Lower lobe of right lung (tissue), 2 donors: Measurements from ENCODE around the gene STK35. TPM values are rescaled to one million over a fixed set of nuclear protein-coding genes. Genes with fewer than 3 reads are reported as not detected.

Source experiments
- ATAC-seq, 2 donors: fragments of 200-7000 bp; cut with Tn5 transposase; one replicate each; pipeline ENCODE4 v1.9.1; 2020 to 2022; ENCODE audit warnings: mild to moderate bottlenecking in 2 of 2, moderate library complexity in 2 of 2
- DNase-seq: peaks from one replicate; pipeline ENCODE4 v3.0.0-alpha.2; 2020
- H3K27ac ChIP-seq: fragments of 200-600 bp; one replicate; pipeline ENCODE4 v1.8.0; 2022
- H3K27me3 ChIP-seq: fragments of 200-600 bp; one replicate; pipeline ENCODE4 v1.8.0; 2022; ENCODE audit warnings: low read depth
- H3K36me3 ChIP-seq: fragments of 200-600 bp; one replicate; pipeline ENCODE4 v1.8.0; 2022; ENCODE audit warnings: mild to moderate bottlenecking
- H3K4me1 ChIP-seq: fragments of 200-600 bp; one replicate; pipeline ENCODE4 v1.8.0; 2022
- H3K4me3 ChIP-seq: fragments of 200-600 bp; one replicate; pipeline ENCODE4 v1.8.0; 2022; ENCODE audit warnings: mild to moderate bottlenecking
- H3K9me3 ChIP-seq: fragments of 200-600 bp; one replicate; pipeline ENCODE4 v1.8.0; 2022
- intact Hi-C: fragments of 100-400 bp; cut with DNase I; formaldehyde crosslinking; loops from one replicate; pipeline ENCODE4 v1.11.0; 2022
- total RNA-seq: library from RNA; stranded (reverse); fragmentation: NEBNext Ultra II Directional; extraction: Animal tissue kit (Norgen Biotek cat#: 25700); gene quantifications from one replicate; pipeline ENCODE4 v1.2.1, GENCODE V29; 2021
- TF ChIP-seq, protein P1 (sequence below): fragments of 200-600 bp; IDR thresholded peaks from one replicate; pipeline ENCODE4 v1.8.0; 2022; ENCODE audit warnings: antibody characterized with exemption, mild to moderate bottlenecking
- donor health status: DM: no; HTN: yes; CAD: no; lungs with severe emphysema.

The STK35 gene
- total RNA-seq, 1 donor from 2014 or later, result 13.9 TPM

DNA sequence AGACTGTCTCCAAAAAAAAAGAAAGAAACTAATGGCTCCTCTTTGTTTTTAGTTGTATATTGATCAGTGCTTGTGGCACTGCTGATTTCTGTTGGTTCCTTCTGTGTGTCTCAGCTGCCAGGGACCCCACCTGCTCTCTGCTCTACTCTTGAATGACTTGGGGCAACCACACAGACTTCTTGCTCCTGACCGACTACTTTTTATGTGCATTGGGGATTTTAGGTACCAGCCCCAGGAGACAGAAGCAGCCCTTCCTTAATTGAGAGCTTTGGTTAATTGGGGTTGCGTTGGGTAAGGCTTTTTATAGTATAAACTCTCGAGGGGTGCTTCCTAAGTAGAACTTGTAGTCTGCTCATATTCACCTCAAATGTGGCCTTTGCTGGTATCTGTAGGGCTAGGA lies 6.9 kb downstream of the STK35 start:
- Histone ChIP-seq H3K27me3 (no peaks in the 10 kb centered on the region), H3K9me3 (no peaks in the 10 kb centered on the region), H3K4me3 (no peak overlapping the region), H3K36me3 (peaks cover 8% of the 10 kb centered on the region), H3K27ac (no peak overlapping the region), H3K4me1 (peaks cover 86% of the 10 kb centered on the region)
- intact Hi-C loops, result no loop called here
- ATAC-seq (no peak), DNase-seq (no peak)
- TF ChIP-seq, protein P1, sequence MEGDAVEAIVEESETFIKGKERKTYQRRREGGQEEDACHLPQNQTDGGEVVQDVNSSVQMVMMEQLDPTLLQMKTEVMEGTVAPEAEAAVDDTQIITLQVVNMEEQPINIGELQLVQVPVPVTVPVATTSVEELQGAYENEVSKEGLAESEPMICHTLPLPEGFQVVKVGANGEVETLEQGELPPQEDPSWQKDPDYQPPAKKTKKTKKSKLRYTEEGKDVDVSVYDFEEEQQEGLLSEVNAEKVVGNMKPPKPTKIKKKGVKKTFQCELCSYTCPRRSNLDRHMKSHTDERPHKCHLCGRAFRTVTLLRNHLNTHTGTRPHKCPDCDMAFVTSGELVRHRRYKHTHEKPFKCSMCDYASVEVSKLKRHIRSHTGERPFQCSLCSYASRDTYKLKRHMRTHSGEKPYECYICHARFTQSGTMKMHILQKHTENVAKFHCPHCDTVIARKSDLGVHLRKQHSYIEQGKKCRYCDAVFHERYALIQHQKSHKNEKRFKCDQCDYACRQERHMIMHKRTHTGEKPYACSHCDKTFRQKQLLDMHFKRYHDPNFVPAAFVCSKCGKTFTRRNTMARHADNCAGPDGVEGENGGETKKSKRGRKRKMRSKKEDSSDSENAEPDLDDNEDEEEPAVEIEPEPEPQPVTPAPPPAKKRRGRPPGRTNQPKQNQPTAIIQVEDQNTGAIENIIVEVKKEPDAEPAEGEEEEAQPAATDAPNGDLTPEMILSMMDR, result no peak

DNA sequence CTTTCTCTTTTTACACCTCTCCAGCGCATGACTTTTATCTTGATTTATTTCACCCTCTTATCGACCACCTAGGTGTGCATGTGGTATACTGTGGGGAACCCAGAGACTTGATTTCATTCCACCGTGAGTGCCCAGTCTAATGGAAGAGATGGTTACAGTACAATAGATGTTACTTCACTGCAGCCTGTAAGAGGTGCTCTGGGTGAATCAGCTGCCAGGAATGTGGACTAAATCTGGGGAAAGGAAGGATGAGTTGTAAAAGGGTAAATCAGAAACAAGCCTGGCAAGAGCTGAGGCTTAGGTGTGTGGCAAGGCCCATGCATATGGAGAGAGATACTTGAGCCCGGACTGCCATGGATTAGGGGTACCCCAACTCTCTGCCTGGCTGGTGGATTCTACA lies 7.4 kb downstream of the STK35 start:
- intact Hi-C loops, result no loop called here
- no peak for DNase-seq
- Histone ChIP-seq H3K4me1 (peaks cover 86% of the 10 kb centered on the region), H3K27me3 (no peaks in the 10 kb centered on the region), H3K36me3 (peaks cover 8% of the 10 kb centered on the region), H3K27ac (peak overlapping the region; percentile 18), H3K9me3 (no peaks in the 10 kb centered on the region), H3K4me3 (no peak overlapping the region)
- ATAC-seq, result peak in 1 of 2 donors; percentile 32
- TF ChIP-seq, protein P1, result no peak

DNA sequence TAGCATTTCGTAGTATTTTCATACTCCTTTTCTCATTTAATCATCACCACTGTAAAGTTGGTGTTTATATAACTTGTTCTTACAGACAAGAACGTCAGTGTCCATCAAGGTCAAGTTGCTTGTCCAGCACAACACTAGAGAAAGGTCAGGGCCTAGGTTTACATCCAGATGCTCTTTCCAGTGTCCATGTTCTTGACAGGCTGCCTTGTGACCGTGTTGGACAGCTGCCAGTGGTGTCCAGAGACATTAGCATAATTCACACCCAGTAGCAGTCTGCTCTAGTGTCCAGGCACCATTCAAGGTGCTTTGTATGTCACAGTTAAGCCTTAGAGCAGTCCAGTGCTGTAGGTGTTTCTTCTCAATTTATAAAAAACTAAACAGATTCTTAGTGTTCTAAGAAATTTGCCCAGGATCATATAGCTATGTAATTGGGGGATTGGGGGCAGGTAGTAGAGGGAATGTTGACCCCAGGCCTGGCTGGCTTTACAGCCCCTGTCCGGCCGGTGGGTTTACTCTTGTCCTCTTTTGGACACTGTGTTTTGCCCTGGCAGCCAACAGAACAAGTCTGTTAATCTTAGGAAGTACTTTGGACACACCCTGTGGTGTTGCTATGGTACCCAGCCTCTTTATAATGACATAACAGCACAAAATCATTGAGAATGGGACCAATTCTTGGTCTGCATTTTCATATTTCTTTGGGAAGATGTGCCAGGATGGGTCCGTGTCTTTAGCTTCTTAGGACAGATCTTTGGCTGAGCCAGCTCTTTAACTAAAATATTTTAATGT lies 8.0 kb downstream of the STK35 start:
- intact Hi-C loops, result no loop called here
- DNase-seq (no peak), ATAC-seq (peak; percentile 52 to 65)
- no peaks in the 10 kb centered on the region for H3K27me3 ChIP-seq
- H3K4me1 ChIP-seq, result peaks cover 86% of the 10 kb centered on the region
- H3K36me3 ChIP-seq, result peaks cover 8% of the 10 kb centered on the region
- no peaks in the 10 kb centered on the region for H3K9me3 ChIP-seq
- no peak overlapping the region for H3K4me3 ChIP-seq
- H3K27ac ChIP-seq, result peak overlapping the region; percentile 18
- TF ChIP-seq, protein P1, result no peak

DNA sequence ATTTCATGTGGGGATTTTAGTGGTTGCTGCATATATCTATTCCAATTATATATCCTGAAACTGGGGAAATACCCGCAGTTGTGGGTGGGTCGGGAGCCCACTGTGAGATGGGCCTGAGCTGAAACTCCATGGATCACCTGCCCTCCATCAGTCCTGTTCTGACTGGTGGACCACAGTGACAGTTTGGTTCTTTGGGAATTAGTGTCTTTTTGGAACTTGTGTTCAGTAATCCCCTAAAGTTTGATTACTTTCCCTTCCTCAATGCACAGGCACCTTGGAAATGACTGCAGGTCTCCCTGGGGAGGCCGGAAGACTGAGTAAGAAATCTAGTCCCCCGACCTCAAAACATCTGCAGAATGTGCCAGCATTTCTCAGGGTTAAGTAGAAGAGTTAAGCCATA lies 11.3 kb downstream of the STK35 start:
- H3K36me3 ChIP-seq, result peaks cover 15% of the 10 kb centered on the region
- no peak for DNase-seq
- intact Hi-C loops, result no loop called here
- no peak for ATAC-seq
- H3K27ac ChIP-seq, result no peak overlapping the region
- H3K4me3 ChIP-seq, result no peak overlapping the region
- TF ChIP-seq, protein P1, result no peak
- no peaks in the 10 kb centered on the region for H3K27me3 ChIP-seq
- H3K4me1 ChIP-seq, result peaks cover 81% of the 10 kb centered on the region
- no peaks in the 10 kb centered on the region for H3K9me3 ChIP-seq

DNA sequence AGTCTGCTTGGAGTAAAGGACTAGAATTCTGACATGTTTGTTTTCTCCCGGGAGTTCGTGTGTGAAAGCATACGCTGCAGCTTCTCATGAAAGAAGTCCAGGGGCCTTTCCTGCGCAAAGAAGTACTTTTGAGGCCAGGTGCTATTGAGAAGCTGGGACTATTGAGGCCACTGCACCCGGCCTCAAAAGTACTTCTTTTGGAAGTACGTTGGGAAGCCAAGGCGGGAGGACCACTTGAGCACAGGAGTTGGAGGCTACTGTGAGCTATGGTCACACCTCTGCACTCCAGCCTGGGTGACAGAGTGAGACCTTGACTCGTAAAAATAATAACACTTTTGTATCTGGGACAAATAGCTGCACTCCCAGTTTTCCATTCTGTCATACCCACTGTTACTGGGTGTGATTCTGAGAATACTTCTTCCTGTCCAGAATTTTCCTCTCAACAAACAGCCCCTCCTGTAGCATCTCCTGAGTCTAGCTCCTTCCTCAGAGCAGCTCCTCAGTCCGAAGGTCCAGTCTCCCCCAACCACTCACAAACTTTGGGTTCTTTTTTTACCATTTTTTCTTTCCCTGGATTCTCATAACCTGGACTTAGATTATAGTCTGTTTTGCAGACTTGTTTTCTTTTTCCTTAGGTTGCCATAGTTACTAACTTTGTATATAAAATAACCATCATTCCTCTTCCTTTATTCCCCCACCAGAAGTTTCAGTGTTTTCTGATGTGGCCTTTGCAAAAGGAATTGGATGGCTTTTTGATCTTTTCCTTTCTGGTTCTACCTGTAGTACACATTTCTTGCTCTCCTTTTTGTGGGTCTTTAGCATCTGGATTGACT lies 12.7 kb downstream of the STK35 start:
- peaks cover 80% of the 10 kb centered on the region for H3K4me1 ChIP-seq
- peaks cover 24% of the 10 kb centered on the region for H3K36me3 ChIP-seq
- no peak for ATAC-seq
- H3K9me3 ChIP-seq, result no peaks in the 10 kb centered on the region
- no peak for DNase-seq
- no peaks in the 10 kb centered on the region for H3K27me3 ChIP-seq
- H3K4me3 ChIP-seq, result no peak overlapping the region
- TF ChIP-seq, protein P1, result no peak
- H3K27ac ChIP-seq, result peak overlapping the region; percentile 20
- intact Hi-C loops, result no loop called here
